ENCODE data around the gene FOXN3.

- no peak for TF ChIP-seq POLR2AphosphoS5 (IDR thresholded peaks at IDR 0.05)
- TF ChIP-seq CTCF (IDR thresholded peaks at IDR 0.05) = no peak
Observed at GRCh38 chr14:89228921-89229639, 188.0 kb downstream of the FOXN3 start.

All from transverse colon (tissue), 4 donors.